ENCODE results near the gene UPP2.

The UPP2 gene

GRCh38 chr2:158094487-158095092 lies 7.1 kb upstream of the UPP2 start:
- DNase-seq (ENCODE audit: low read depth) = no peak
- no peak overlapping the region for H3K4me3 ChIP-seq (ENCODE audit: low read length)
- TF ChIP-seq, protein P1, sequence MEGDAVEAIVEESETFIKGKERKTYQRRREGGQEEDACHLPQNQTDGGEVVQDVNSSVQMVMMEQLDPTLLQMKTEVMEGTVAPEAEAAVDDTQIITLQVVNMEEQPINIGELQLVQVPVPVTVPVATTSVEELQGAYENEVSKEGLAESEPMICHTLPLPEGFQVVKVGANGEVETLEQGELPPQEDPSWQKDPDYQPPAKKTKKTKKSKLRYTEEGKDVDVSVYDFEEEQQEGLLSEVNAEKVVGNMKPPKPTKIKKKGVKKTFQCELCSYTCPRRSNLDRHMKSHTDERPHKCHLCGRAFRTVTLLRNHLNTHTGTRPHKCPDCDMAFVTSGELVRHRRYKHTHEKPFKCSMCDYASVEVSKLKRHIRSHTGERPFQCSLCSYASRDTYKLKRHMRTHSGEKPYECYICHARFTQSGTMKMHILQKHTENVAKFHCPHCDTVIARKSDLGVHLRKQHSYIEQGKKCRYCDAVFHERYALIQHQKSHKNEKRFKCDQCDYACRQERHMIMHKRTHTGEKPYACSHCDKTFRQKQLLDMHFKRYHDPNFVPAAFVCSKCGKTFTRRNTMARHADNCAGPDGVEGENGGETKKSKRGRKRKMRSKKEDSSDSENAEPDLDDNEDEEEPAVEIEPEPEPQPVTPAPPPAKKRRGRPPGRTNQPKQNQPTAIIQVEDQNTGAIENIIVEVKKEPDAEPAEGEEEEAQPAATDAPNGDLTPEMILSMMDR (conservative IDR thresholded peaks at IDR 0.05; ENCODE audit: low read depth, low read length) = no peak

- no peak overlapping the region for H3K4me3 ChIP-seq (ENCODE audit: low read length)
- TF ChIP-seq, protein P1 (conservative IDR thresholded peaks at IDR 0.05; ENCODE audit: low read depth, low read length) = no peak
- no peak for DNase-seq (ENCODE audit: low read depth)
Measured at GRCh38 chr2:158095269-158095668, 6.4 kb upstream of the UPP2 start.

DNA sequence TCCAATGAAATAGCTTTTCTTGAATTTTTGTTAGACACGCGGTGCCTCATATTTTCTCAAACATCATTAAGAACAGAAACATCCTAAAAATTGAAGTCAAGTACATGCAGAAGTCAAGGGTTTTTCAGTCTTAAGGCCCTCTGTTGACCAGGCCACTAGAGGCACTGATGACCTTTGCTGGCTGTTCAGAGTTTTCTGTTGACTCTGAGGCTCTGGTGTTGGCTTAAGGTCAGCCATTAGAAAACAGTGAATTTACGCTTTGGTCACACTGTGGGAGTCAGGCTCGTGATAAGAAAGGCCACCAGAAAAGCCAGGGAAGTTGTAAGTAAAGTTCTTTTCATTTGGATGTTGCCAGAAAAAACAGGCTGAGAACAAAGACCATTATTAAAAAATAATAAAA lies 5.8 kb upstream of the UPP2 start:
- H3K4me3 ChIP-seq (ENCODE audit: low read length) = no peak overlapping the region
- TF ChIP-seq, protein P1 (conservative IDR thresholded peaks at IDR 0.05; ENCODE audit: low read depth, low read length) = no peak
- DNase-seq (ENCODE audit: low read depth) = no peak

DNA sequence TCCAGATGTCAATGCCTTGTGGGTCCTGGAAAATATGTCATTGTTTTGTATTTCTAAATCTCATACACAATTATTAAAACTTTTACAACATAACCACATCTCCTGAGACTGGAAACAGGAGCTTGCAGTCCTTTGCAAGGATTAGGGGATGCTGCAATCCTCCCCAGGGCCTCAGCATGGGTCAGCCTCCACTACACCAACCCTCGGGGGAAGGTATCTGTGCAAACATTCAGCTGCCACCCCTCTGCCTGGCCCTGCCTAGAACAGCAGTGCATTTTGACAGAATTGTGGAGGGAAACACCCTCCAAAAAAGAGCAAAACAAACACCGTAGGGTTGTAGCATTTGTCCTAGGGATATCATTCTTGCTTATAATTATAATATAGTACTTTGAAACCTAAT lies 4.2 kb upstream of the UPP2 start:
- H3K4me3 ChIP-seq (ENCODE audit: low read length) = no peak overlapping the region
- TF ChIP-seq, protein P1 (conservative IDR thresholded peaks at IDR 0.05; ENCODE audit: low read depth, low read length) = no peak
- DNase-seq (ENCODE audit: low read depth) = no peak

DNA sequence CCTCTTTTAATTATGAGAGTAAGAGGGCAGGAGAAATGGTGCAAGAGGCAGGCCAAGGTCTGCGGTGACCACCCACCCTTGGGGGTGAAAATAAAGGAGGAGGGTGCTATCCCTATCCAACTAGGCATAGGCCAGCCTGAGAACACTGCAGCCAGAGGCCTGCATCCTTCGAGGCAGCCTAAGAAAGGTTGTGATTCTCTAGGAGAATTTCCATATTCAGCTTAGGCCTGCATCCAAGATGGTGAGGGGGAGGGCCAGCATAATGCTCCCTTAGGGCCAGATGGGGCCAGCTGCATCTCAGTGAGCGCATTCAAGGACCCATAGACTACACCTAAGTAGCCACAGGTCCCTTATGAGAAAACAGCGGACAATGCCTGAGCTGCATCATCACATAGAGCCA lies 3.5 kb upstream of the UPP2 start:
- DNase-seq (ENCODE audit: low read depth) = no peak
- no peak overlapping the region for H3K4me3 ChIP-seq (ENCODE audit: low read length)
- TF ChIP-seq, protein P1 (conservative IDR thresholded peaks at IDR 0.05; ENCODE audit: low read depth, low read length) = no peak

GRCh38 chr2:158099716-158100115 lies 2.0 kb upstream of the UPP2 start:
- no peak overlapping the region for H3K4me3 ChIP-seq (ENCODE audit: low read length)
- TF ChIP-seq, protein P1 (conservative IDR thresholded peaks at IDR 0.05; ENCODE audit: low read depth, low read length) = no peak
- DNase-seq (ENCODE audit: low read depth) = peak; percentile 86

DNA sequence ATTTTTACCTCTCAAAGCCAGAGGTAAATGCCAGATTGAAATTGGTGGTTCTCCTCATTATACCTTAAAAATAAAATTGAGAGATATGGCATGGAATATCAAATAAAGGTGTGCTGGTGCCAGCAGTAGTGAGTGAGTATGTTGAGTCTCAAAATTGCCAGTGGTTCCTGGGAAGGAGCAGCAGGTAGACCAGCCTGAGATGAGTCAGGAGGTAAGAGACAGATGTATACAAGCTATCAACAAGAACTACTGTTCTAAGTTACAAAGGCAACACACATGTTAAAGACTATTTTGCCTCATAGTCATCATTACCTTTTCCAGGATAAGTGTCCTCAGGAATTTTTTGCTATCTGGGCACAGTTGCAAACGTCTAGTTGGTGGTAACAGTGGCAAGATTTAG lies 1.3 kb upstream of the UPP2 start:
- no peak overlapping the region for H3K4me3 ChIP-seq (ENCODE audit: low read length)
- DNase-seq (ENCODE audit: low read depth) = no peak
- TF ChIP-seq, protein P1 (conservative IDR thresholded peaks at IDR 0.05; ENCODE audit: low read depth, low read length) = no peak
